Measurements from ENCODE around the gene LSR.

Gene LSR

DNA sequence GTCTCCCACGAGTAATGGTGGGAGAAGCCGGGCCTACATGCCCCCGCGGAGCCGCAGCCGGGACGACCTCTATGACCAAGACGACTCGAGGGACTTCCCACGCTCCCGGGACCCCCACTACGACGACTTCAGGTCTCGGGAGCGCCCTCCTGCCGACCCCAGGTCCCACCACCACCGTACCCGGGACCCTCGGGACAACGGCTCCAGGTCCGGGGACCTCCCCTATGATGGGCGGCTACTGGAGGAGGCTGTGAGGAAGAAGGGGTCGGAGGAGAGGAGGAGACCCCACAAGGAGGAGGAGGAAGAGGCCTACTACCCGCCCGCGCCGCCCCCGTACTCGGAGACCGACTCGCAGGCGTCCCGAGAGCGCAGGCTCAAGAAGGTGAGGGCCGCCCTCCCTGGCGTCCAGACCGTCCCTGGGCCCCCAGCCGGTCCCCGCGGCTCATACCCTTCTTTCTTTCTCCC is 18.6 kb downstream of the LSR start:
- Histone ChIP-seq H3K4me3 (ENCODE audit: low read depth in 1 of 5, low read length in 5 of 5) (peak overlapping the region; percentile 63 to 85 (median 77)), H3K36me3 (ENCODE audit: control insufficient read depth in 5 of 5, insufficient read depth in 5 of 5, low read length in 5 of 5) (peaks cover 0 to 26% (median 23%) of the 10 kb centered on the region in 5 donors), H3K9me3 (ENCODE audit: control insufficient read depth in 5 of 5, low read length in 5 of 5) (no peaks in the 10 kb centered on the region), H3K9ac (ENCODE audit: low read length in 5 of 5) (peak overlapping the region; percentile 77 to 96 (median 91)), H3K4me1 (ENCODE audit: control insufficient read depth in 5 of 5, insufficient read depth in 5 of 5, low read length in 5 of 5) (peaks cover 4 to 61% (median 47%) of the 10 kb centered on the region in 5 donors), H3K27ac (ENCODE audit: low read depth, low read length) (peak overlapping the region; percentile 90), H3K27me3 (ENCODE audit: control insufficient read depth in 5 of 5, insufficient read depth in 4 of 5, low read length in 5 of 5) (no peaks in the 10 kb centered on the region)

- H3K4me1 ChIP-seq (ENCODE audit: control insufficient read depth in 5 of 5, insufficient read depth in 5 of 5, low read length in 5 of 5) = peaks cover 4 to 67% (median 47%) of the 10 kb centered on the region in 5 donors
- no peaks in the 10 kb centered on the region for H3K27me3 ChIP-seq (ENCODE audit: control insufficient read depth in 5 of 5, insufficient read depth in 4 of 5, low read length in 5 of 5)
- H3K9me3 ChIP-seq (ENCODE audit: control insufficient read depth in 5 of 5, low read length in 5 of 5) = no peaks in the 10 kb centered on the region
- peak overlapping the region; percentile 63 to 85 (median 77) for H3K4me3 ChIP-seq (ENCODE audit: low read depth in 1 of 5, low read length in 5 of 5)
- peaks cover 0 to 30% (median 28%) of the 10 kb centered on the region in 5 donors for H3K36me3 ChIP-seq (ENCODE audit: control insufficient read depth in 5 of 5, insufficient read depth in 5 of 5, low read length in 5 of 5)
- H3K27ac ChIP-seq (ENCODE audit: low read depth, low read length) = peak overlapping the region; percentile 90
- H3K9ac ChIP-seq (ENCODE audit: low read length in 5 of 5) = peak overlapping the region; percentile 77 to 96 (median 91)
Measured at GRCh38 chr19:35267818-35268535, 19.2 kb downstream of the LSR start.

DNA sequence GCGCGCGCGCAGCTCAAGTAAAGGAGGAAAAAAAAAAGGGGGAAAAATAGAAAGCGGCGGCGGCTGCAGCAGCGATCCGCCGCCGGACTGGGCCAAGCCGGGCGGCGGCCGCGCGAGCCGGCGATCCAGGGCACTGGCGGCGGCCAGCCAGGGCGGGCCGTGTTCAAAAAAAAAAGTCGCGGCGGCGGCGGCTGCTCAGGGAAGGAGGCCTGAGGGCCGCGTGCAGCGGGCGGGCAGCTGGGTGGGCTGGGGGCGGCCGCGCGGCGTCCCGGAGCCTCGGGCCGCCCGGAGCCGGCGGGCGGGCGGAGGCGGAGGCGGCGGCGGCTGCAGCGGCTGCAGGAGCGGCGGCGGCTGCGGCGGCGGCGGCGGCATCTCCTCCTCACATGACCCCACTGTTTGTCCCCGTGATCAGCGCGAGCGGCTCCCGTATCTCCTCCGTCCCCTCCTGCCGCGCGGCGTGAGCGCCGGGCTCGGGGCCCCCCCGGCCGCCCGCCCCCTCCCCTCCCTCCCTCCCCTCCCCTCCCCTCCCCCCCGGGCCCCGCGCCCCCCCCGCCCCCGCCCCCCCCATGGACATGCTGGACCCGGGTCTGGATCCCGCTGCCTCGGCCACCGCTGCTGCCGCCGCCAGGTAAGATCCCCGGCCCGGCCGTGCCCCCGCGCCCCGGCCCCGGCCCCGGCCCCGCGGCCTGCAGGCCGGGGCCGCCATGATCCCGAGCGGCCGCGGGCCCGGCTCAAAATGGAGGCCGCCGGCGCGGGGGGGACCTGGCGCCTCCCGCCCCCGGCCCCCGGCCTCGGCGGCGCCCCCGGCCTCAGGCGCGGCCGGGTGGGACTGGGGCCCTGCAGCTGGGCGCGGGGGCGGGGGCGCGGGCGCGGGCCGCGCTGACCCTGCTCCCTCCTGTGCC is 20.0 kb downstream of the LSR start, which contains the start of gene USF2:
USF2 (plus strand) TSS at position 427 of the 902 bp plus-strand sequence; CDS start at position 567, 140 bp downstream.
- Histone ChIP-seq H3K27ac (ENCODE audit: low read depth, low read length) (peak within 1 kb of the TSS; percentile 90), H3K27me3 (ENCODE audit: control insufficient read depth in 5 of 5, insufficient read depth in 4 of 5, low read length in 5 of 5) (no peaks in the 10 kb centered on the region), H3K36me3 (ENCODE audit: control insufficient read depth in 5 of 5, insufficient read depth in 5 of 5, low read length in 5 of 5) (peaks cover 0 to 38% (median 36%) of the 10 kb centered on the region in 5 donors), H3K4me1 (ENCODE audit: control insufficient read depth in 5 of 5, insufficient read depth in 5 of 5, low read length in 5 of 5) (peaks cover 4 to 73% (median 49%) of the 10 kb centered on the region in 5 donors), H3K4me3 (ENCODE audit: low read depth in 1 of 5, low read length in 5 of 5) (peak within 1 kb of the TSS; percentile 63 to 85 (median 77)), H3K9me3 (ENCODE audit: control insufficient read depth in 5 of 5, low read length in 5 of 5) (no peaks in the 10 kb centered on the region), H3K9ac (ENCODE audit: low read length in 5 of 5) (peak within 1 kb of the TSS; percentile 77 to 96 (median 91))

DNA sequence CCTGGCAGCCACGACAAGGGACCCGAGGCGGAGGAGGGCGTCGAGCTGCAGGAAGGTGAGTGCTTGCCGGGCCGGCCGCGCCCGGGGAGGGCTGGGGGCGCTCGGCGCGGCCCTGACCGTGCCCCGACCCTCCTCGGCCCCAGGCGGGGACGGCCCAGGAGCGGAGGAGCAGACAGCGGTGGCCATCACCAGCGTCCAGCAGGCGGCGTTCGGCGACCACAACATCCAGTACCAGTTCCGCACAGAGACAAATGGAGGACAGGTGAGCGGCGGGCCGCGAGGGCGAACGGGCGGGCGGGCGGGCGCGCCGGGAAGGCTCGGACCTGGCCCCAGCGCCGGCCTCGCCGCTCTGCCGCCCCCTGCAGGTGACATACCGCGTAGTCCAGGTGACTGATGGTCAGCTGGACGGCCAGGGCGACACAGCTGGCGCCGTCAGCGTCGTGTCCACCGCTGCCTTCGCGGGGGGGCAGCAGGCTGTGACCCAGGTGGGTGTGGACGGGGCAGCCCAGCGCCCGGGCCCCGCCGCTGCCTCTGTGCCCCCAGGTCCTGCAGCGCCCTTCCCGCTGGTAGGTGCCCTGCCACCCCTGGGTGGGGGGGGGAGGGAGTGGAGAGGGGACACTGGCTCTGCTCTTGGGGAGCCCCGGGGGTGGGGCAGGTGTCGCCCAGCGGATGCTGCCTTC is 20.8 kb downstream of the LSR start:
- peaks cover 4 to 68% (median 48%) of the 10 kb centered on the region in 5 donors for H3K4me1 ChIP-seq (ENCODE audit: control insufficient read depth in 5 of 5, insufficient read depth in 5 of 5, low read length in 5 of 5)
- no peaks in the 10 kb centered on the region for H3K27me3 ChIP-seq (ENCODE audit: control insufficient read depth in 5 of 5, insufficient read depth in 4 of 5, low read length in 5 of 5)
- peak overlapping the region in 1 of 5 donors; percentile 52 for H3K9ac ChIP-seq (ENCODE audit: low read length in 5 of 5)
- peak overlapping the region in 4 of 5 donors; percentile 63 to 74 (median 66) for H3K4me3 ChIP-seq (ENCODE audit: low read depth in 1 of 5, low read length in 5 of 5)
- H3K36me3 ChIP-seq (ENCODE audit: control insufficient read depth in 5 of 5, insufficient read depth in 5 of 5, low read length in 5 of 5) = peaks cover 0 to 46% (median 44%) of the 10 kb centered on the region in 5 donors
- H3K9me3 ChIP-seq (ENCODE audit: control insufficient read depth in 5 of 5, low read length in 5 of 5) = no peaks in the 10 kb centered on the region
- no peak overlapping the region for H3K27ac ChIP-seq (ENCODE audit: low read depth, low read length)

GRCh38 chr19:35270381-35270811 is 21.6 kb downstream of the LSR start:
- no peaks in the 10 kb centered on the region for H3K9me3 ChIP-seq (ENCODE audit: control insufficient read depth in 5 of 5, low read length in 5 of 5)
- H3K36me3 ChIP-seq (ENCODE audit: control insufficient read depth in 5 of 5, insufficient read depth in 5 of 5, low read length in 5 of 5) = peaks cover 0 to 54% (median 48%) of the 10 kb centered on the region in 5 donors
- peaks cover 2 to 59% (median 39%) of the 10 kb centered on the region in 5 donors for H3K4me1 ChIP-seq (ENCODE audit: control insufficient read depth in 5 of 5, insufficient read depth in 5 of 5, low read length in 5 of 5)
- H3K9ac ChIP-seq (ENCODE audit: low read length in 5 of 5) = peak overlapping the region in 1 of 5 donors; percentile 24
- H3K27ac ChIP-seq (ENCODE audit: low read depth, low read length) = no peak overlapping the region
- H3K4me3 ChIP-seq (ENCODE audit: low read depth in 1 of 5, low read length in 5 of 5) = no peak overlapping the region
- no peaks in the 10 kb centered on the region for H3K27me3 ChIP-seq (ENCODE audit: control insufficient read depth in 5 of 5, insufficient read depth in 4 of 5, low read length in 5 of 5)

- Histone ChIP-seq H3K36me3 (ENCODE audit: control insufficient read depth in 5 of 5, insufficient read depth in 5 of 5, low read length in 5 of 5) (peaks cover 0 to 65% (median 59%) of the 10 kb centered on the region in 5 donors), H3K9me3 (ENCODE audit: control insufficient read depth in 5 of 5, low read length in 5 of 5) (no peaks in the 10 kb centered on the region), H3K9ac (ENCODE audit: low read length in 5 of 5) (no peak overlapping the region), H3K27me3 (ENCODE audit: control insufficient read depth in 5 of 5, insufficient read depth in 4 of 5, low read length in 5 of 5) (no peaks in the 10 kb centered on the region), H3K4me1 (ENCODE audit: control insufficient read depth in 5 of 5, insufficient read depth in 5 of 5, low read length in 5 of 5) (peaks cover 1 to 48% (median 28%) of the 10 kb centered on the region in 5 donors), H3K4me3 (ENCODE audit: low read depth in 1 of 5, low read length in 5 of 5) (no peak overlapping the region), H3K27ac (ENCODE audit: low read depth, low read length) (no peak overlapping the region)
Measured at GRCh38 chr19:35271546-35271945, 22.7 kb downstream of the LSR start.

GRCh38 chr19:35272122-35272719 is 23.4 kb downstream of the LSR start:
- H3K27ac ChIP-seq (ENCODE audit: low read depth, low read length) = no peak overlapping the region
- H3K9me3 ChIP-seq (ENCODE audit: control insufficient read depth in 5 of 5, low read length in 5 of 5) = no peaks in the 10 kb centered on the region
- no peaks in the 10 kb centered on the region for H3K27me3 ChIP-seq (ENCODE audit: control insufficient read depth in 5 of 5, insufficient read depth in 4 of 5, low read length in 5 of 5)
- peaks cover 0 to 42% (median 21%) of the 10 kb centered on the region in 5 donors for H3K4me1 ChIP-seq (ENCODE audit: control insufficient read depth in 5 of 5, insufficient read depth in 5 of 5, low read length in 5 of 5)
- H3K9ac ChIP-seq (ENCODE audit: low read length in 5 of 5) = peak overlapping the region in 1 of 5 donors; percentile 37
- no peak overlapping the region for H3K4me3 ChIP-seq (ENCODE audit: low read depth in 1 of 5, low read length in 5 of 5)
- H3K36me3 ChIP-seq (ENCODE audit: control insufficient read depth in 5 of 5, insufficient read depth in 5 of 5, low read length in 5 of 5) = peaks cover 0 to 72% (median 66%) of the 10 kb centered on the region in 5 donors

GRCh38 chr19:35272954-35273649 is 24.3 kb downstream of the LSR start:
- Histone ChIP-seq H3K27me3 (ENCODE audit: control insufficient read depth in 5 of 5, insufficient read depth in 4 of 5, low read length in 5 of 5) (no peaks in the 10 kb centered on the region), H3K4me1 (ENCODE audit: control insufficient read depth in 5 of 5, insufficient read depth in 5 of 5, low read length in 5 of 5) (peaks cover 0 to 42% (median 20%) of the 10 kb centered on the region in 5 donors), H3K27ac (ENCODE audit: low read depth, low read length) (no peak overlapping the region), H3K9me3 (ENCODE audit: control insufficient read depth in 5 of 5, low read length in 5 of 5) (no peaks in the 10 kb centered on the region), H3K9ac (ENCODE audit: low read length in 5 of 5) (peak overlapping the region in 1 of 5 donors; percentile 35), H3K4me3 (ENCODE audit: low read depth in 1 of 5, low read length in 5 of 5) (no peak overlapping the region), H3K36me3 (ENCODE audit: control insufficient read depth in 5 of 5, insufficient read depth in 5 of 5, low read length in 5 of 5) (peaks cover 0 to 81% (median 72%) of the 10 kb centered on the region in 5 donors)

Data from subcutaneous abdominal adipose tissue (tissue), 5 donors.